IMR-90 (cell line): Measurements from ENCODE around the gene RORB. TPM values are rescaled to one million over a fixed set of nuclear protein-coding genes. Genes with fewer than 3 reads are reported as not detected.

Source experiments
- ATAC-seq: fragments of 200-7000 bp; cut with Tn5 transposase; 2 replicates; pipeline ENCODE4 v1.9.1; 2020; ENCODE audit warnings: low read depth, mild to moderate bottlenecking, moderate library complexity
- BruUV-seq: library from RNA; stranded (reverse); fragments of 400-500 nt; replicated peaks from 2 replicates; lab custom pipeline; 2021; lab: Mats Ljungman, UMichigan
- CTCF ChIA-PET: fragments of 300-600 bp; formaldehyde crosslinking; extraction: SDS; loops from one replicate; lab custom pipeline; 2021; ENCODE audit warnings: antibody characterized with exemption; lab: Yijun Ruan, JAX
- POLR2A ChIA-PET: fragments of 300-600 bp; sonication (Branson Sonifier 250); formaldehyde crosslinking; loops from one replicate; lab custom pipeline; 2022; ENCODE audit warnings: antibody characterized with exemption; ENCODE audit not compliant: unreplicated experiment; lab: Charles Lee
- DNase-seq: peaks from one replicate; pipeline ENCODE4 v3.0.0; 2013
- H2AFZ ChIP-seq: replicated peaks from 2 replicates; pipeline ENCODE3; 2013; ENCODE audit warnings: low read length, mild to moderate bottlenecking; ENCODE audit not compliant: poor library complexity
- H2AK5ac ChIP-seq: 2 replicates; pipeline ENCODE4 v1.6.1; 2013; ENCODE audit warnings: low read depth, low read length, inconsistent platforms
- H2AK9ac ChIP-seq: replicated peaks from 2 replicates; pipeline ENCODE3; 2013; ENCODE audit warnings: mild to moderate bottlenecking, low read depth, low read length, moderate library complexity; ENCODE audit not compliant: poor library complexity
- H2BK120ac ChIP-seq: 2 replicates; pipeline ENCODE4 v1.6.1; 2013; ENCODE audit warnings: low read depth, low read length, inconsistent platforms
- H2BK15ac ChIP-seq: 3 replicates; pipeline ENCODE4 v1.6.1; 2013; ENCODE audit warnings: low read depth, low read length, inconsistent platforms
- H2BK20ac ChIP-seq: 2 replicates; pipeline ENCODE4 v1.6.1; 2013; ENCODE audit warnings: low read depth, mild to moderate bottlenecking, inconsistent platforms, low read length, moderate library complexity
- H2BK5ac ChIP-seq: 2 replicates; pipeline ENCODE4 v1.6.1; 2013; ENCODE audit warnings: mild to moderate bottlenecking, low read depth, low read length, inconsistent platforms; ENCODE audit not compliant: poor library complexity, severe bottlenecking
- H3K14ac ChIP-seq: replicated peaks from 2 replicates; pipeline ENCODE4 v1.6.1; 2013; ENCODE audit warnings: low read depth, low read length, inconsistent platforms
- H3K18ac ChIP-seq: 2 replicates; pipeline ENCODE4 v1.6.1; 2013; ENCODE audit warnings: low read depth, low read length, control low read depth
- H3K23ac ChIP-seq: 2 replicates; pipeline ENCODE4 v1.6.1; 2013; ENCODE audit warnings: low read depth, low read length, inconsistent platforms
- H3K27ac ChIP-seq: 2 replicates; pipeline ENCODE4 v1.5.1; 2013; ENCODE audit warnings: mild to moderate bottlenecking, control low read depth, low read length; ENCODE audit not compliant: insufficient read depth
- H3K27me3 ChIP-seq: 2 replicates; pipeline ENCODE4 v1.6.1; 2013; ENCODE audit warnings: low read length; ENCODE audit not compliant: control insufficient read depth, insufficient read depth
- H3K36me3 ChIP-seq: 2 replicates; pipeline ENCODE4 v1.6.1; 2013; ENCODE audit warnings: low read length, mixed read lengths; ENCODE audit not compliant: control insufficient read depth, insufficient read depth
- H3K4ac ChIP-seq: 2 replicates; pipeline ENCODE4 v1.6.1; 2013; ENCODE audit warnings: low read depth, low read length, inconsistent platforms
- H3K4me1 ChIP-seq: 2 replicates; pipeline ENCODE4 v1.6.1; 2013; ENCODE audit warnings: low read length, mixed read lengths; ENCODE audit not compliant: control insufficient read depth, insufficient read depth
- H3K4me2 ChIP-seq: 2 replicates; pipeline ENCODE4 v1.6.1; 2013; ENCODE audit warnings: low read depth, mild to moderate bottlenecking, control low read depth, low read length, moderate library complexity
- H3K4me3 ChIP-seq: 2 replicates; pipeline ENCODE4 v1.5.1; 2013; ENCODE audit warnings: low read depth, mild to moderate bottlenecking, control low read depth, low read length, moderate library complexity; ENCODE audit not compliant: insufficient read depth
- H3K56ac ChIP-seq: 2 replicates; pipeline ENCODE4 v1.6.1; 2013; ENCODE audit warnings: low read length, inconsistent platforms; ENCODE audit not compliant: insufficient read depth; ENCODE audit errors: extremely low read depth
- H3K79me1 ChIP-seq, 2 experiments: 2 replicates each; pipeline ENCODE4 v1.6.1; 2013; ENCODE audit warnings: low read length in 2 of 2, inconsistent platforms in 1 of 2, low read depth in 1 of 2
- H3K9ac ChIP-seq: 2 replicates; pipeline ENCODE4 v1.6.1; 2013; ENCODE audit warnings: low read depth, low read length, control low read depth
- H3K9me1 ChIP-seq: 2 replicates; pipeline ENCODE4 v1.6.1; 2013; ENCODE audit warnings: low read length, inconsistent platforms; ENCODE audit not compliant: insufficient read depth
- H3K9me3 ChIP-seq: 2 replicates; pipeline ENCODE4 v1.6.1; 2013; ENCODE audit warnings: low read length; ENCODE audit not compliant: control insufficient read depth, insufficient read depth
- H4K20me1 ChIP-seq: 2 replicates; pipeline ENCODE4 v1.6.1; 2013; ENCODE audit warnings: low read length, inconsistent platforms; ENCODE audit not compliant: insufficient read depth
- H4K5ac ChIP-seq: 2 replicates; pipeline ENCODE4 v1.6.1; 2013; ENCODE audit warnings: mild to moderate bottlenecking, low read depth, low read length, control low read depth
- H4K8ac ChIP-seq, 2 experiments: 2 replicates each; pipeline ENCODE4 v1.6.1; 2013; ENCODE audit warnings: low read depth in 2 of 2, low read length in 2 of 2, control low read depth in 1 of 2, inconsistent platforms in 1 of 2
- H4K91ac ChIP-seq: 2 replicates; pipeline ENCODE4 v1.6.1; 2013; ENCODE audit warnings: low read depth, low read length, inconsistent platforms; ENCODE audit not compliant: insufficient read depth
- BHLHE40 ChIP-seq: fragments of 150-350 bp; IDR thresholded peaks from 2 replicates; pipeline ENCODE4 v1.6.1; 2016; ENCODE audit warnings: mild to moderate bottlenecking, low read depth, low read length
- CEBPB ChIP-seq: IDR thresholded peaks from 2 replicates; pipeline ENCODE4 v1.6.1; 2012; ENCODE audit warnings: low read depth, low read length, improper control_type of control experiment
- CHD1 ChIP-seq: IDR thresholded peaks from 2 replicates; pipeline ENCODE4 v1.6.1; 2012; ENCODE audit warnings: low read depth, low read length, improper control_type of control experiment
- CTCF ChIP-seq: conservative IDR thresholded peaks from 2 replicates; pipeline ENCODE4 v1.5.1; 2012; ENCODE audit warnings: mild to moderate bottlenecking, low read depth, low read length, improper control_type of control experiment
- ELK1 ChIP-seq: fragments of 150-350 bp; IDR thresholded peaks from 2 replicates; pipeline ENCODE4 v1.6.1; 2016; ENCODE audit warnings: low read depth, mild to moderate bottlenecking, low read length, moderate library complexity, borderline replicate concordance
- FOS ChIP-seq: fragments of 150-350 bp; IDR thresholded peaks from 2 replicates; pipeline ENCODE4 v1.6.1; 2016; ENCODE audit warnings: low read depth, low read length
- MAFK ChIP-seq: IDR thresholded peaks from 2 replicates; pipeline ENCODE4 v1.6.1; 2012; ENCODE audit warnings: low read depth, low read length, improper control_type of control experiment
- MAZ ChIP-seq: IDR thresholded peaks from 2 replicates; pipeline ENCODE4 v1.6.1; 2012; ENCODE audit warnings: low read depth, mild to moderate bottlenecking, low read length, improper control_type of control experiment, moderate library complexity, borderline replicate concordance
- MXI1 ChIP-seq: IDR thresholded peaks from 2 replicates; pipeline ENCODE4 v1.6.1; 2012; ENCODE audit warnings: low read depth, mild to moderate bottlenecking, low read length, moderate library complexity, borderline replicate concordance
- NFE2L2 ChIP-seq: fragments of 150-350 bp; IDR thresholded peaks from 2 replicates; pipeline ENCODE4 v1.6.1; 2016; ENCODE audit warnings: low read depth, mild to moderate bottlenecking, low read length
- POLR2A ChIP-seq: IDR thresholded peaks from 2 replicates; pipeline ENCODE4 v1.6.1; 2012; ENCODE audit warnings: mild to moderate bottlenecking, low read depth, low read length
- RAD21 ChIP-seq: IDR thresholded peaks from 2 replicates; pipeline ENCODE4 v1.6.1; 2012; ENCODE audit warnings: low read length, improper control_type of control experiment
- RCOR1 ChIP-seq: IDR thresholded peaks from 2 replicates; pipeline ENCODE4 v1.6.1; 2012; ENCODE audit warnings: mild to moderate bottlenecking, low read length, improper control_type of control experiment; ENCODE audit not compliant: insufficient replicate concordance
- RFX5 ChIP-seq: IDR thresholded peaks from 2 replicates; pipeline ENCODE4 v1.8.0; 2012; ENCODE audit warnings: low read depth, mild to moderate bottlenecking, low read length, moderate library complexity
- SMC3 ChIP-seq: fragments of 150-350 bp; IDR thresholded peaks from 2 replicates; pipeline ENCODE4 v1.6.1; 2016; ENCODE audit warnings: low read depth, mild to moderate bottlenecking, antibody characterized with exemption, low read length, moderate library complexity
- WGBS, 2 experiments: methylation state at CpG; one replicate each; pipeline versions ENCODE4 v1.1.5 to v1.1.7; 2013; ENCODE audit warnings: missing lambda C conversion rate in 2 of 2; ENCODE audit not compliant: insufficient read length in 1 of 2; ENCODE audit errors: extremely low coverage in 2 of 2; 5-methylcytosine and 5-hydroxymethylcytosine counted together
- dilution Hi-C: fragments of 300-500 bp; cut with HindIII; formaldehyde crosslinking; loops from one replicate; pipeline ENCODE4 v1.14.3; 2018; ENCODE audit warnings: low sequenced_read_pairs; ENCODE audit not compliant: unreplicated experiment
- in situ Hi-C: fragments of 300-500 bp; cut with MboI; formaldehyde crosslinking; loops from 3 replicates; pipeline ENCODE4 v1.14.3; 2019; ENCODE audit warnings: low sequenced_read_pairs, inconsistent platforms, mixed read lengths
- intact Hi-C: fragments of 100-400 bp; cut with micrococcal nuclease; formaldehyde crosslinking; loops from 2 replicates; pipeline ENCODE4 v1.10.0; 2022
- polyA plus RNA-seq, 3 experiments: library from polyadenylated mRNA; depleted of rRNA; stranded (reverse); fragments of >200 nt; gene quantifications; 2 replicates each; pipeline ENCODE4 v1.2.3, GENCODE V29; 2012; ENCODE audit warnings: low replicate concordance in 1 of 3
- total RNA-seq: library from RNA; depleted of rRNA; stranded (reverse); fragments of >200 nt; gene quantifications from 2 replicates; pipeline ENCODE4 v1.2.3, GENCODE V29; 2012
- TF ChIP-seq, protein P1 (sequence below): fragments of 150-350 bp; IDR thresholded peaks from 2 replicates; pipeline ENCODE4 v1.6.1; 2017; ENCODE audit warnings: mild to moderate bottlenecking, antibody characterized with exemption, low read length, low read depth

The RORB gene
- total and polyA plus RNA-seq, 2 of the 4 experiments (the other 2 are of a cell fraction), result not detected

DNA sequence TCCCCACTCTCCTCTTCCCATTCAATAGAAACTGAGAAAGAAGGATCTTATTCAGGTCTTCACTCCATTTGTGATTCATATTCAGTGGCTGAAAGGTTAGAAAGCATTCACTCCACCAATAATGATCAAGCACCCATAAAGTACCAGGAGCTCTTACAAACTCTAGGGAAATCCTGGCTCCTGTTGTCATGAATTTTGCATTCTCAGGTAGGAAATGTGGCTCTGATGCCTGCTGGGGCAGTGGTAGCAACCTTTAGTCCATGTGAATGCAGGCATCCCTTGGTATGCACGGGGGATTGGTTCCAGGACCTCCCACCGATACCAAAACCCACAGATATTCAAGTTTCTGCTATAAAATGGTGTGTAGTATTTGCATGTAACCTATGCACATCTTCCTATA lies 3.6 kb upstream of the RORB start:
- Histone ChIP-seq H2BK20ac (no peak overlapping the region), H2AK5ac (no peak overlapping the region), H2BK5ac (no peak overlapping the region), H3K56ac (no peak overlapping the region), H4K8ac (no peak overlapping the region), H4K20me1 (no peaks in the 10 kb centered on the region), H3K4ac (no peak overlapping the region), H4K91ac (no peak overlapping the region), H3K27ac (no peak overlapping the region), H3K14ac (no peak overlapping the region), H4K5ac (no peak overlapping the region), H3K23ac (no peak overlapping the region), H3K79me1 (no peaks in the 10 kb centered on the region), H3K9ac (no peak overlapping the region), H3K4me1 (no peaks in the 10 kb centered on the region), H2BK15ac (no peak overlapping the region), H3K36me3 (no peaks in the 10 kb centered on the region), H3K9me1 (no peaks in the 10 kb centered on the region), H3K9me3 (no peaks in the 10 kb centered on the region), H3K27me3 (peaks cover 10% of the 10 kb centered on the region; the same call in 1 of the 2 replicates), H3K18ac (no peak overlapping the region), H2AK9ac (no peak overlapping the region), H3K4me2 (no peak overlapping the region), H3K4me3 (no peak overlapping the region), H2BK120ac (no peak overlapping the region), H2AFZ (no peak overlapping the region)
- no TSS peak for BruUV-seq
- ATAC-seq, result no peak
- ChIA-PET POLR2A (no interaction called here), CTCF (no interaction called here)
- intact Hi-C loops, result loop anchor here (5.0 kb wide), 1 partner anchor 1571 kb away; no protein-coding TSS in a partner anchor
- in situ Hi-C loops, result no loop called here
- no peak for TF ChIP-seq NFE2L2
- no peak for TF ChIP-seq SMC3
- no peak for TF ChIP-seq BHLHE40
- TF ChIP-seq CTCF, result no peak
- no peak for TF ChIP-seq FOS
- no peak for TF ChIP-seq RFX5
- TF ChIP-seq ELK1, result no peak
- TF ChIP-seq CHD1, result no peak
- TF ChIP-seq, protein P1, sequence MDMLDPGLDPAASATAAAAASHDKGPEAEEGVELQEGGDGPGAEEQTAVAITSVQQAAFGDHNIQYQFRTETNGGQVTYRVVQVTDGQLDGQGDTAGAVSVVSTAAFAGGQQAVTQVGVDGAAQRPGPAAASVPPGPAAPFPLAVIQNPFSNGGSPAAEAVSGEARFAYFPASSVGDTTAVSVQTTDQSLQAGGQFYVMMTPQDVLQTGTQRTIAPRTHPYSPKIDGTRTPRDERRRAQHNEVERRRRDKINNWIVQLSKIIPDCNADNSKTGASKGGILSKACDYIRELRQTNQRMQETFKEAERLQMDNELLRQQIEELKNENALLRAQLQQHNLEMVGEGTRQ, result no peak
- TF ChIP-seq MAFK, result no peak
- TF ChIP-seq RCOR1, result no peak
- TF ChIP-seq POLR2A, result no peak
- no peak for TF ChIP-seq MAZ
- no peak for TF ChIP-seq RAD21
- no peak for TF ChIP-seq MXI1
- TF ChIP-seq CEBPB, result no peak
- dilution Hi-C loops, result no loop called here
- DNase-seq, result no peak
- no CpG with 5 or more reads among the region's 2 CpGs for WGBS, 2 experiments
